HG02840 (cell line): Measurements from ENCODE around the gene NEK6.

Source experiments
- ATAC-seq: cut with Tn5 transposase; IDR thresholded peaks from one replicate; pipeline ENCODE4 v1.9.1; 2021; ENCODE audit warnings: mild to moderate bottlenecking, moderate library complexity, moderate number of reproducible peaks; ENCODE audit not compliant: unreplicated experiment, low FRiP score

Gene NEK6

GRCh38 chr9:124274738-124275137, 17.0 kb downstream of the NEK6 start:
- no peak for ATAC-seq

- ATAC-seq = no peak
These were observed 19.7 kb downstream of the NEK6 start for GRCh38 chr9:124277420-124277819.

- no peak for ATAC-seq
These were observed 20.3 kb downstream of the NEK6 start for GRCh38 chr9:124278054-124278540.

GRCh38 chr9:124279531-124280175, 21.9 kb downstream of the NEK6 start:
- no peak for ATAC-seq

GRCh38 chr9:124280176-124280691, 22.5 kb downstream of the NEK6 start:
- ATAC-seq = no peak

- no peak for ATAC-seq
These were observed 24.2 kb downstream of the NEK6 start for GRCh38 chr9:124281931-124282371.

- ATAC-seq = no peak
These were observed 24.9 kb downstream of the NEK6 start for GRCh38 chr9:124282442-124283227.

GRCh38 chr9:124283228-124283814, 25.6 kb downstream of the NEK6 start:
- ATAC-seq = no peak

GRCh38 chr9:124284237-124284831, 26.6 kb downstream of the NEK6 start:
- no peak for ATAC-seq

- no peak for ATAC-seq
These were observed 27.2 kb downstream of the NEK6 start for GRCh38 chr9:124284940-124285441.

GRCh38 chr9:124285490-124285889, 27.7 kb downstream of the NEK6 start:
- no peak for ATAC-seq

- peak; percentile 40 for ATAC-seq
These were observed 28.1 kb downstream of the NEK6 start for GRCh38 chr9:124285903-124286291.

GRCh38 chr9:124286292-124286931, 28.7 kb downstream of the NEK6 start:
- ATAC-seq = peak; percentile 37

GRCh38 chr9:124290053-124290591, 32.4 kb downstream of the NEK6 start:
- ATAC-seq = no peak

- ATAC-seq = no peak
These were observed 33.2 kb downstream of the NEK6 start for GRCh38 chr9:124290743-124291554.

GRCh38 chr9:124291801-124292396, 34.1 kb downstream of the NEK6 start:
- ATAC-seq = no peak

GRCh38 chr9:124292696-124293593, 35.2 kb downstream of the NEK6 start:
- no peak for ATAC-seq
